Activated CD4-positive, alpha-beta T cell treated with anti-CD3 and anti-CD28 coated beads for 36 hours (primary cell): ENCODE data around the gene CHTF18. TPM values are rescaled to one million over a fixed set of nuclear protein-coding genes. Genes with fewer than 3 reads are reported as not detected.
"Not testable (repeated sequence)": the region's sequence is repeated elsewhere in the genome, so short reads cannot be mapped to it uniquely, and the experiment has no call there.

Experiments
- ATAC-seq: fragments of 200-7000 bp; cut with Tn5 transposase; one replicate; pipeline ENCODE4 v1.10.0; 2021; ENCODE audit warnings: mild to moderate bottlenecking, moderate library complexity
- CTCF ChIA-PET: fragments of 350-600 bp; sonication (Branson Sonifier 250); formaldehyde crosslinking; loops from one replicate; lab custom pipeline; 2021; ENCODE audit warnings: antibody characterized with exemption; lab: Charles Lee
- POLR2A ChIA-PET: fragments of 350-600 bp; sonication (Branson Sonifier 250); formaldehyde crosslinking; loops from one replicate; lab custom pipeline; 2021; ENCODE audit warnings: antibody characterized with exemption, inconsistent platforms; lab: Charles Lee
- DNase-seq: peaks from one replicate; pipeline ENCODE4 v3.0.0-alpha.2; 2020
- H3K27ac Mint-ChIP-seq: one replicate; pipeline ENCODE4 v1.8.0; 2021; ENCODE audit warnings: mixed read lengths
- H3K27me3 Mint-ChIP-seq: one replicate; pipeline ENCODE4 v1.8.0; 2021; ENCODE audit warnings: mixed read lengths
- H3K36me3 Mint-ChIP-seq: one replicate; pipeline ENCODE4 v1.8.0; 2021; ENCODE audit warnings: low read depth, mixed read lengths
- H3K4me1 Mint-ChIP-seq: one replicate; pipeline ENCODE4 v1.8.0; 2021; ENCODE audit warnings: mixed read lengths
- H3K4me3 Mint-ChIP-seq: one replicate; pipeline ENCODE4 v1.8.0; 2021; ENCODE audit warnings: mild to moderate bottlenecking, moderate library complexity, mixed read lengths
- H3K9me3 Mint-ChIP-seq: one replicate; pipeline ENCODE4 v1.8.0; 2021; ENCODE audit warnings: low read depth, mixed read lengths
- intact Hi-C, 2 experiments: fragments of 100-400 bp; cut with DNase I in 1 of 2; cut with micrococcal nuclease in 1 of 2; formaldehyde crosslinking; loops; one replicate each; pipeline versions ENCODE4 v1.14.2 to v1.15.1; 2022 to 2024; cut with DNase I, micrococcal nuclease
- total RNA-seq, 2 experiments: library from RNA; stranded (reverse); gene quantifications; one replicate each; pipeline ENCODE4 v1.2.3, GENCODE V29; 2021

Gene CHTF18
- 100 to 1,000 TPM in 1 of 2 experiments, 10 to 100 TPM in 1; 82.2 to 105 TPM for total RNA-seq

- H3K36me3 Mint-ChIP-seq: peaks cover 16% of the 10 kb centered on the region
- H3K27ac Mint-ChIP-seq: peak within 1 kb of the TSS; percentile 78
- H3K9me3 Mint-ChIP-seq: no peaks in the 10 kb centered on the region
- intact Hi-C loops: loop anchor here (1.0 to 5.0 kb wide), 12 partner anchors 19 to 436 kb away; partner anchors contain the start of genes ANTKMT (in 1 of the 2), AXIN1 (in 1 of the 2), DECR2 (in 1 of the 2) and JMJD8 (in 1 of the 2)
- CTCF ChIA-PET: interaction anchor here (0.6 to 1.8 kb wide), 8 partner anchors 12 to 122 kb away, joined by 3 to 9 read pairs (median 4); partner anchors contain the start of genes ANTKMT and GNG13
- H3K4me1 Mint-ChIP-seq: peaks cover 13% of the 10 kb centered on the region
- ATAC-seq: peak; percentile 98
- peak within 1 kb of the TSS; percentile 88 for H3K4me3 Mint-ChIP-seq
- H3K27me3 Mint-ChIP-seq: no peaks in the 10 kb centered on the region
- DNase-seq: peak; percentile 97
- POLR2A ChIA-PET: interaction anchor here (0.5 to 1.2 kb wide), 5 partner anchors 18 to 110 kb away, joined by 3 to 6 read pairs (median 4); no protein-coding TSS in a partner anchor
These were observed at the start of gene CHTF18 for GRCh38 chr16:788399-789126. Gene CHTF18, plus strand, starts transcription at chr16:788620. Its CDS starts 65 bp downstream, at chr16:788685.

- Mint-ChIP-seq H3K4me3 (peak overlapping the region; percentile 76), H3K36me3 (peaks cover 15% of the 10 kb centered on the region), H3K4me1 (peaks cover 30% of the 10 kb centered on the region), H3K27ac (no peak overlapping the region), H3K27me3 (no peaks in the 10 kb centered on the region), H3K9me3 (no peaks in the 10 kb centered on the region)
- ChIA-PET CTCF (interaction anchor here (0.7 to 2.3 kb wide), 6 partner anchors 17 to 83 kb away, joined by 3 to 7 read pairs (median 4); partner anchors contain the start of gene ANTKMT), POLR2A (no interaction called here)
- intact Hi-C loops: loop anchor here (2.0 kb wide), 3 partner anchors 19 to 151 kb away; partner anchors contain the start of gene ANTKMT (in 2 of the 2)
- DNase-seq (no peak), ATAC-seq (no peak)
These were observed 48.6 kb upstream of the CHTF18 start for GRCh38 chr16:739560-740458.

- Mint-ChIP-seq H3K4me1 (peaks cover 26% of the 10 kb centered on the region), H3K27me3 (no peaks in the 10 kb centered on the region), H3K27ac (no peak overlapping the region), H3K36me3 (peaks cover 10% of the 10 kb centered on the region), H3K4me3 (peak overlapping the region; percentile 76), H3K9me3 (no peaks in the 10 kb centered on the region)
- intact Hi-C loops: loop anchor here (2.0 kb wide), 3 partner anchors 20 to 152 kb away; partner anchors contain the start of gene ANTKMT (in 2 of the 2)
- DNase-seq (no peak), ATAC-seq (no peak)
- CTCF ChIA-PET: interaction anchor here (0.7 to 2.3 kb wide), 7 partner anchors 16 to 513 kb away, joined by 3 to 7 read pairs (median 3); partner anchors contain the start of gene ANTKMT
- POLR2A ChIA-PET: no interaction called here
These were observed 48.0 kb upstream of the CHTF18 start for GRCh38 chr16:740459-740763.

GRCh38 chr16:740764-741505, 47.5 kb upstream of the CHTF18 start, which contains the start of gene CIAO3:
Gene CIAO3, minus strand, starts transcription at chr16:740997. Its CDS starts 12 bp downstream, at chr16:740985.
- Mint-ChIP-seq H3K36me3 (peaks cover 9% of the 10 kb centered on the region), H3K4me3 (peak within 1 kb of the TSS; percentile 76), H3K4me1 (peaks cover 22% of the 10 kb centered on the region), H3K27me3 (no peaks in the 10 kb centered on the region), H3K9me3 (no peaks in the 10 kb centered on the region), H3K27ac (peak within 1 kb of the TSS; percentile 51)
- CTCF ChIA-PET: interaction anchor here (0.7 to 2.3 kb wide), 9 partner anchors 15 to 1665 kb away, joined by 3 to 7 read pairs (median 3); partner anchors contain the start of genes ANTKMT and WDR24
- DNase-seq: peak; percentile 96
- intact Hi-C loops: loop anchor here (1.0 to 2.0 kb wide), 9 partner anchors 20 to 229 kb away; partner anchors contain the start of genes ANTKMT (in 2 of the 2), CHTF18 (in 2 of the 2), RPUSD1 (in 2 of the 2) and CAPN15 (in 1 of the 2)
- peak; percentile 72 for ATAC-seq
- POLR2A ChIA-PET: no interaction called here

GRCh38 chr16:741986-742629, 46.3 kb upstream of the CHTF18 start:
- CTCF ChIA-PET: interaction anchor here (0.6 to 1.0 kb wide), 4 partner anchors 10 to 243 kb away, joined by 3 read pairs; no protein-coding TSS in a partner anchor
- ATAC-seq (no peak), DNase-seq (no peak)
- intact Hi-C loops: loop anchor here (1.0 to 2.0 kb wide), 9 partner anchors 21 to 228 kb away; partner anchors contain the start of genes ANTKMT (in 2 of the 2), CHTF18 (in 2 of the 2), RPUSD1 (in 2 of the 2) and CAPN15 (in 1 of the 2)
- POLR2A ChIA-PET: no interaction called here
- H3K4me1 Mint-ChIP-seq: peaks cover 13% of the 10 kb centered on the region
- peak overlapping the region; percentile 62 for H3K4me3 Mint-ChIP-seq
- H3K27me3 Mint-ChIP-seq: no peaks in the 10 kb centered on the region
- H3K9me3 Mint-ChIP-seq: no peaks in the 10 kb centered on the region
- no peak overlapping the region for H3K27ac Mint-ChIP-seq
- H3K36me3 Mint-ChIP-seq: peaks cover 5% of the 10 kb centered on the region

GRCh38 chr16:742894-743293, 45.5 kb upstream of the CHTF18 start:
- POLR2A ChIA-PET, ATAC-seq, DNase-seq, intact Hi-C loops, H3K27me3 Mint-ChIP-seq, H3K36me3 Mint-ChIP-seq, H3K27ac Mint-ChIP-seq, H3K4me3 Mint-ChIP-seq, H3K9me3 Mint-ChIP-seq: not testable (repeated sequence)
- CTCF ChIA-PET: interaction anchor here (0.7 to 1.6 kb wide), 4 partner anchors 14 to 113 kb away, joined by 3 to 4 read pairs (median 3); no protein-coding TSS in a partner anchor
- H3K4me1 Mint-ChIP-seq: peaks cover 10% of the 10 kb centered on the region

- intact Hi-C loops: no loop called here
- ChIA-PET CTCF (interaction anchor here (0.7 to 1.6 kb wide), 3 partner anchors 13 to 373 kb away, joined by 3 to 5 read pairs (median 4); no protein-coding TSS in a partner anchor), POLR2A (no interaction called here)
- Mint-ChIP-seq H3K36me3 (no peaks in the 10 kb centered on the region), H3K9me3 (no peaks in the 10 kb centered on the region), H3K27me3 (no peaks in the 10 kb centered on the region), H3K27ac (no peak overlapping the region), H3K4me1 (peaks cover 10% of the 10 kb centered on the region), H3K4me3 (no peak overlapping the region)
- DNase-seq: no peak
- no peak for ATAC-seq
These were observed 44.5 kb upstream of the CHTF18 start for GRCh38 chr16:743794-744500.

GRCh38 chr16:745739-746138, 42.7 kb upstream of the CHTF18 start:
- intact Hi-C loops: no loop called here
- DNase-seq (peak; percentile 56), ATAC-seq (no peak)
- ChIA-PET POLR2A (interaction anchor here (0.6 kb wide), 1 partner anchor 32 kb away, joined by 4 read pairs; no protein-coding TSS in a partner anchor), CTCF (interaction anchor here (0.7 to 1.4 kb wide), 3 partner anchors 38 to 403 kb away, joined by 3 to 4 read pairs (median 3); no protein-coding TSS in a partner anchor)
- Mint-ChIP-seq H3K27me3 (no peaks in the 10 kb centered on the region), H3K4me1 (no peaks in the 10 kb centered on the region), H3K4me3 (no peak overlapping the region), H3K9me3 (no peaks in the 10 kb centered on the region), H3K27ac (no peak overlapping the region), H3K36me3 (no peaks in the 10 kb centered on the region)

- DNase-seq: no peak
- CTCF ChIA-PET: no interaction called here
These were observed 41.8 kb upstream of the CHTF18 start for GRCh38 chr16:746637-747036.

More at GRCh38 chr16:746637-747036, 41.8 kb upstream of the CHTF18 start:
- H3K9me3 Mint-ChIP-seq: no peaks in the 10 kb centered on the region
- H3K4me3 Mint-ChIP-seq: no peak overlapping the region
- H3K27ac Mint-ChIP-seq: no peak overlapping the region
- no peak for ATAC-seq
- POLR2A ChIA-PET: no interaction called here
- intact Hi-C loops: no loop called here
- no peaks in the 10 kb centered on the region for H3K4me1 Mint-ChIP-seq
- no peaks in the 10 kb centered on the region for H3K27me3 Mint-ChIP-seq
- no peaks in the 10 kb centered on the region for H3K36me3 Mint-ChIP-seq
